A673 (cell line): Measurements from ENCODE around the gene ZNF75A.

ENCODE experiments used
- CTCF ChIP-seq: fragments of 300-800, 200-600 bp; sonication (generic); conservative IDR thresholded peaks from 2 replicates; pipeline ENCODE4 v1.5.1; 2017; ENCODE audit warnings: low read depth, mild to moderate bottlenecking, antibody characterized with exemption, low read length, moderate library complexity, mixed read lengths
- EZH2 ChIP-seq: fragments of 200-600 bp; sonication (generic); IDR thresholded peaks from 2 replicates; pipeline ENCODE4 v1.6.1; 2017; ENCODE audit warnings: borderline replicate concordance, low read depth, mild to moderate bottlenecking, mixed read lengths, antibody characterized with exemption, low read length; ENCODE audit not compliant: poor library complexity, severe bottlenecking

- TF ChIP-seq CTCF = no peak
- no peak for TF ChIP-seq EZH2
Observed at GRCh38 chr16:3295783-3296182, 9.5 kb upstream of the ZNF75A start.
